ENCODE results near the gene ZNF541.

The ZNF541 gene

DNA sequence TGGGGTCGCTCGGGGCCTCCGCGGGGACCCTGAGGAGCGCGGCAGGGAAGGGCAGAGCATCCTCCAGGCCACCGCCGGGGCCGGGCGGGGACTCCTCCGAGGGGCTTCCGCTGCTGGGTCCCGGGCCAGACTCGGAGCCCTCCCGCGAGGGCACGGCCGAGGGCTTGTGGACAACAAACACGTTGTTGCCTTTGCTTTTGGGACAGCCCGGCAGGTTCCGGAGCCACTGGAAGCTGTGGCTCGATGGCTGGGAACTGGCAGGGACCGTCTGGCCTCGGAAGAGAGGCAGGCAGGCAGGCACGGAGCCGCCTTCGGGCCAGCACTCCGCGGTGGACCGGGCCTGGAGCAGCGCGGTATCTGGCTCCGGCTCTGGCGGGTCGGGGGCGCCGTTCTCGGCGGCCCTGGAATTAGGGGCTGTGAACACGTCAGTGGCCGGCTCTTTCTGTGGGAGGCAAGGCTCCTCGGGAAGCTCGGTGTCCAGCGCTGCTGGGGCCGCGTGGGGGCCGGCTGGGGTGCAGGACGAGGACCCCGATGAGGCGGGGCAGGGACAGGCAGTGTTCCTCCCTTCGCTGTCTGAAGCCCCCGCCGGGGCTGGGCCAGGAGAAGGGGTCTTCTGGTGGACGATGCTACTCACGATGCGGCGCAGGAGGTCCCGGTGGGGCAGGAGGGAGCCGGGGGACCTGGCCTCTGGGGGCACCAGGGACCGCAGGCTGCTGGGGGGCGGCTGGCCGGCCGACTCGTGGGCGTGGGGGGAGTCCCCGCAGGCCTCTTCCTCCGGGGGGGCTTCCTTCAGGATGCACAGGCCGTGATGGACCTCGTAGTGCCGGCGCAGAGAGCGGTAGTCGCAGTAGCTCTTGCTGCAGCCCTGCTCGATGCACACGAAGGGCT, 27.6 kb downstream of the ZNF541 start:
- DNase-seq (ENCODE audit: low spot score) = peak; percentile 49

DNA sequence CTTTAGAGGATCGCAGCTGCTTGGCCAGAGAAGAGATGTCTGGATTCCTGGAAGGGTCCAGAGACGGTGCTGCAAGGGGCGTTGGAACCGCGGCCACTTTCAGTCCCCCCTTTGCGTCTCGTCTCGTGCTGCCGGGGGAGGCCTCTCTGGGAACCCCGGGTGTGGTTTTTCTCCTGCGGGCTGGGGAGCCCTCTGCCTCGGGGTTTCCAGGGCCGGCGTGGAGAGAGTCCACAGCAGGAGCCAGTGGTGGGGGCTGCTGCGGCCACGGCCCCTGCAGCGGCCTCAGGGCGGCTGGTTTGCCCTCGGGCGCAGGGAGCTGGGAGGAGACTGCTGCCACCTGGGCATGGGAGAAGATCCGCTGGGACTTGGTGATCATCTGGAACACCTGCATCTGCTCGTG, 28.5 kb downstream of the ZNF541 start:
- no peak for DNase-seq (ENCODE audit: low spot score)

- DNase-seq (ENCODE audit: low spot score) = no peak
Observed at GRCh38 chr19:47544075-47544474, 28.9 kb downstream of the ZNF541 start.

GRCh38 chr19:47542030-47542475, 30.9 kb downstream of the ZNF541 start:
- DNase-seq (ENCODE audit: low spot score) = no peak

DNA sequence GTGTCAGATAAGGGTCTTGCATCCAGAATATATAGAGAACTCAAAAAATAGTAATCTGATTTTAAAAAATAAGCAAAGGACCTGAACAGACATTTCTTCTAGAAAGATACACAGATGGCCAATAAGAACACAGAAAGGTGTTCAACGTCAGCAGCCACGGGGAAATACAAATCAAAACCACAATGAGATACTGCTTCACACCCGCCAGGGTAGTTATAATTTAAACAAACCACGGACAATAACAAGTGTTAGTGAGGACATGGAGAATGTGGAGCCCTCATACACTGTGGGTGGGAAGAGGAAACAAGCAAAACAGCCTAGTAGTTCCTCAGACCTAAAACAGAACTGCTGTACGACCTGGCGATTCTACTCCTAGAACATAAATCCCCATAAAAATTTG, 31.4 kb downstream of the ZNF541 start:
- DNase-seq (ENCODE audit: low spot score) = no peak

- DNase-seq (ENCODE audit: low spot score) = peak; percentile 52
Observed at GRCh38 chr19:47540748-47541147, 32.2 kb downstream of the ZNF541 start.

DNA sequence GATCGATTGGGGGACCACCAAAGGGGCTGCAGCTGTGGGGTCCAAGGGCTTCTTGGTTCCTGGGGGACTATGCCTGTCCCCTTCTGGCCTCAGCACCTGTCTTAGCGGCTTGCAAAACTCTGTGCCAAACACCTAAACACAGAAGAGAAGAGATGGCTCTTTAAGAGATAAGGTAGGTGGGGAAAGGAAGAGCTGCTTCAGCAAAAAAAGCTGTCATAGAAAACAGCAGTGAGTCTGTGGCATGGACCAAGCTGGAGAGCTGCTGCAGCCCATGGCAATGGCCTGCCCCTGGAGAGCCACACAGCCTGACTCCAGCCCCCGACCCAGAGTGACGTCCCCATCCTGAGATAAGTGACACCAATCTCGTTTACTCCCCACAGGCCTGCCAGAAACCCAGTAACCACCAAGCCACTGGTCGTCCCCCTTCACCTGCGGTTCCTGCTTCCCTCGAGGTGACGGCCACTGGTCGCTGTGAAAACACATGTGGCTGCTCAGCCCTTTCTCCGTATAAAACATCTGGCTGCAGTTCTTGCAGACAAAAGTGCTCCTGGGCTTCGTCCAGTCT, 33.1 kb downstream of the ZNF541 start:
- DNase-seq (ENCODE audit: low spot score) = no peak

GRCh38 chr19:47538812-47539211, 34.1 kb downstream of the ZNF541 start:
- DNase-seq (ENCODE audit: low spot score) = no peak

GRCh38 chr19:47537493-47537892, 35.5 kb downstream of the ZNF541 start:
- DNase-seq (ENCODE audit: low spot score) = no peak

DNA sequence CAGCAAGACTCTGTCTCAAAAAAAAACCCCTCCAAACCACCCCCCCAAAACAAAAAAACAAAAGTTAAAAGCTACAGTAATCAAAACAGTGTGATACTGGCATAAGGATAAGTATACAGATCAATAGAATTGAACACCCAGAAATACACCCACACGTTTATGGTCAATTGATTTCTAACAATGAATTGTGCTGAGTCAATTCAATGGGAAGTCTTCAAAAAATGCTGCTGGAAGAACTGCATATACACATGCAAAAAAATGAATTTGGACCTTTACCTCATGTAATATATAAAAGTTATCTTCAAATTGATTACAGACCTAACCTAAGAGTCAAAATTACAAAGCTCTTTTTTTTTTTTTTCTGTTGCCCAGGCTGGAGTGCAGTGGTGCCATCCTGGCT, 38.3 kb downstream of the ZNF541 start:
- DNase-seq (ENCODE audit: low spot score) = no peak

GRCh38 chr19:47531640-47532387, 41.1 kb downstream of the ZNF541 start:
- DNase-seq (ENCODE audit: low spot score) = no peak

DNA sequence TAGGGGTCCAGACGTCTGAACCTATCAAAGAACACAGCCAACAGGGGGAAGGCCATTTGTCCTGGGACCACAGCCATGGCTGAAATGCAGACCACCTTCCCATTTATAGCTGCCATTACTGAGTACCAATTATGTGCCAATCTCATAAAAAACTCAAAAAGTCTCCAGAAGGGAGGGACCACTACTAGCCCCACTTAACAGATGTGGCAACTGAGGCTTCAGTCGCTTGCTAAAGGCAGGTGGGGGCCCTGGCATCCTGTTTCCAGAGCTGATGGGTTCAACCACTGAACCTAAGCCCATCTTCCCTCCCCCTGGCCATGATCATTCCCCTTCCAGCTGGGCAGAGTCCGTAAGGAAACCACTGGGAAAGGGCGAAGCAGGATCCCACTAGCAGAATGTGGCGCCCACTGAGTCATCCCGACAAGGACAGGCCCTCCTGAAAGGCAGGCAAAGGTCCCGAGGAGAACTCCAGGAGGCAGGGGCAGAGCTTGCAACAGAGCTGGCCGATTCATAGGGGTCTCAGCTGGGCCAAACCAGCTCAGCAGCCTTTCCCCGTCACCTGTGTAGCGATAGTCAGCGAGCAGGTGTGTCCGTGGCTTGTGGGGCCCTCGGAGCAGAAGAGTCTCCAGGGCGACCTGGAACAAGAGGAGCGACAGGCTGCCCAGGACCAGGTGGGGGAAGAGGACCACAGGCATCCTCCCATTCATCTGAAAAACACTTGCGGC, 43.8 kb downstream of the ZNF541 start:
- DNase-seq (ENCODE audit: low spot score) = no peak

GRCh38 chr19:47526798-47527197, 46.1 kb downstream of the ZNF541 start:
- DNase-seq (ENCODE audit: low spot score) = no peak

DNA sequence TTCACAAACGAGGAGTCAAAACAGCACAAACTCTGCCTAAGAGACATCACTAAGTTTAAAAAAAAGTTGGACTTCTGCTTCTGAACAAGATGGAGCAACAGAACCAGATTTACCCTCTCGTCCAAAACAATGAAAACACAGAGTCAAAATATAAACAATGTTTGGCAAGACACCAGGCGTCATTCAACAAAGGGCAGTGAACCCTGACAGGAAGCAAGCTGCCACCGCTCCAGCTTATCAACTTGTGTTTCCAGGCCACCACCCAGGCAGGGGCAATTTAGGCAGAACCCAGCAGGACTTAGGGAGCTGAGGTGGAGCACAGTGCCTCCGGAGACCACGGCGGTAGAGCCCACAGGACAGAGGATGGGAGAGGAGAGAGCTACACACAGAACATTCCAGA, 49.5 kb downstream of the ZNF541 start:
- no peak for DNase-seq (ENCODE audit: low spot score)
